Cerebellar cortex (tissue), 1 donor: ENCODE results near the gene DCC.

Experiments
- DNase-seq: peaks from one replicate; pipeline ENCODE4 v3.0.0-alpha.2; 2015; ENCODE audit warnings: low spot score

Gene DCC

DNA sequence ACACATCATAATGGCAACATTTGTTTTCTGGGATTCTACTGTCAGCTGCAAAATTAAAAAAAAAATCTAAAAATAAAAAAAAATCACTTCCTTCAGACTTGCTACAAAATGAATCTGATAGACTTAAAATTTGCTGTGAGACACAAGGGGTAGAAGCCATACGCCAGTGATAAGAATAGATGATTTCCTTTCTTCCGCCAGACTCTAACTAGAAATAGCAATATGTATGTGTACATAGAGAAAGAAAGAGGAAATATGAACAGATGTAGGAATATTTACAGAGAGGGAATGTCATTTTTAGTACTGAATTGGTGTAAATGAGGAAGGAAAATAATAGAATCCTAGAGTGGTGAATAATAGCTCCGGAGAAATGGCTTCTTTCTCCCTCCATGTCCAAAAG is 574.2 kb downstream of the DCC start:
- no peak for DNase-seq

DNA sequence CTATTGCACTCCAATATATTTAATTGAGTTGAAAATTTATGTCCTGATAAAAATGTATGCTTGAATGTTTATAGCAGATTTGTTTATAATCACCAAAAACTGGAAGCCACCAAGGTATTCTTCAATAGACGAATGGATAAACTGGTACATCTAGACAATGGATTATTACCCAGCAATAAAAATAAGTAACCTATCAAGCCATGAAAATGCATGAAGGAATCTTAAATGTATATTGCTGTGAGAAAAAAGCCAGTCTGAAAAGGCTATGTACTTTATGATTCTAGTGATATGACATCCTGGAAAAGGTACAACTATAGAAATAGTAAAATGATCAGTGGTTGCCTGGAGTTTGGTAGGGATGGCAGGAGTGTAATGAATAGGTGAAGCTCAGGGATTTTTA is 580.7 kb downstream of the DCC start:
- DNase-seq, result no peak

DNA sequence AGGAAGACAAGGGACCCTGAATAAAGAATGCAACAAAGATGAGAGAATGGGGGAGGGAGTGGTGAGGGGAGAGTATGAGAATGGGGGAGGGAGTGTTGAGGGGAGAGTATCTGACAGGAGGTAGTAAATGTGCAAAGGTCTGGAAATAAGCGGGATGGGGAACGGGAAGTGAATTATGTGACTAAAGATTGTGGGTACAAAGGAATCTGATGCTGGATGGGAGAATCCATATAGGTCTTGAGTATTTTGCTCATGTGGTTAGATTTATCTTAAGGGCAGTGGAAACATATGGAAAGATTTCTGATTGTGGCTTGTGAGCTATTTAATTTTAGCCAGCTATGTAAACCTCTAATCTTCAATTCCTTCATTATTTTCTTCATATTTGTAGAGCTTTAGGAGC is 593.4 kb downstream of the DCC start:
- no peak for DNase-seq

GRCh38 chr18:52936931-52937330 is 596.9 kb downstream of the DCC start:
- no peak for DNase-seq

GRCh38 chr18:52937840-52938239 is 597.8 kb downstream of the DCC start:
- DNase-seq, result no peak

- no peak for DNase-seq
These were observed 605.6 kb downstream of the DCC start for GRCh38 chr18:52945552-52945951.

DNA sequence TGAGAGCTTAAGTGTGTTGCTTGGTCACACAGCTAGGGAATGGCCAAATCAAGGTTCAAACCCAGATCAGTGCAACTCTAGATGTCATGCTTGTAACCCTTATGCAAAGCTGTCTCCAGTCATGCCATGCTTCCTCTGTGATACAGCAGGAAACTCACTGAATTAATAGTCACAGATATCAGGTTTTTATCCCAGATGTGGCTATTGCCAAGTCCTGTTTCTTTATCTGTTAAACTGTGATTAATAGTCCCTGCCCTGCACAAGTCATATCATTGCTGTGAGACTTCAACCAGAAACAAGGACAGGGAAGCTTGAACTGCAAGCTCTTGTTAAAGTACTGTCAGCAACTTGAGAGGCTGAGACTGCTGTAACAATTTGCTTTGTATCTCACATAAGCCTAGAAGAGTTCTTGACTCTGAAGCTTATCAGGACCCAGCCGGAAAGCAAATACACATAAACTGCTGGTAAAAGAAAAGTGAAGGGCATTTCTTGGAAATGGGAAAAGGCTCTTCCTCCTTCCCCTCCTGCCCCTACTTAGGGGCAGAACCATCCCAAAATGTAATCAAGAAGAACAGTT is 609.0 kb downstream of the DCC start:
- DNase-seq, result no peak

- no peak for DNase-seq
These were observed 610.2 kb downstream of the DCC start for GRCh38 chr18:52950155-52950554.

GRCh38 chr18:52953387-52953786 is 613.4 kb downstream of the DCC start:
- DNase-seq, result no peak

DNA sequence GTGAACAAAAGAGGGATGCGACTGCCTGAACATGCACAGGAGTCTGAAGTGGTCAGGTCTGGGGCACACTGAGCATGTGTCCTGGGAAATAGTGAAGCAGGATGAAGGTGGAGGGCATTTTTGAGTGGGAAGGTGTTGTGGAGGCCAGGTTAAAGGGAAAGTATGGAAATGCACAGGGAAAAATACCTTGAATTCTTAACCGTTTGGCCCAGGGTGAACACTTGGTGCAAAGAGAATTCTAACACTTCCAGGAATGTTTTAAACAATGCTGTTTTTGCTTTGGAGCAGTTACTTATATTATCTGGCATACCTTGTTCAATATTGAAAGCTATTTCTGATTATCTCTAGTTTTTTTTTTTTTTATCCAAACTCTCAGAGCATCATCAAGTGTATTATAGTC is 623.5 kb downstream of the DCC start:
- DNase-seq, result no peak

DNA sequence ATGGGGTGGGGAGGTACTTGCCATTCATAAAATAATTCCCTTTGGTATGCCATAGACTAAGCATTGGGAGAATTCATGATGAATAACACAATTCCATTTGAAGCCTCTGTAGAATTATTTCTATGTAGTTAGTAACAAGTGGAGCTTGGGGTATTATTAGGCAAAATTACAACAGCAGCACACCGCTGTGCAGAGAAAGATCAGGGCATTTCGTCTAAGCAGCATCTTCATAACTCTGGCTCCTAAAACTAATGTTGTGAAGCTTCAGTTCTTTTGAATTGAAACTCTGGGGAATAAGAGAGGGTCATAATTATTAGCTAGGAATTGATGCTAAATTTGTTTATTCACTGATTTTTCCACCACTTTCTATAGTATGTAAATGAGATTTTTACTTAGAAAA is 630.7 kb downstream of the DCC start:
- no peak for DNase-seq

- no peak for DNase-seq
These were observed 631.1 kb downstream of the DCC start for GRCh38 chr18:52971097-52971496.

DNA sequence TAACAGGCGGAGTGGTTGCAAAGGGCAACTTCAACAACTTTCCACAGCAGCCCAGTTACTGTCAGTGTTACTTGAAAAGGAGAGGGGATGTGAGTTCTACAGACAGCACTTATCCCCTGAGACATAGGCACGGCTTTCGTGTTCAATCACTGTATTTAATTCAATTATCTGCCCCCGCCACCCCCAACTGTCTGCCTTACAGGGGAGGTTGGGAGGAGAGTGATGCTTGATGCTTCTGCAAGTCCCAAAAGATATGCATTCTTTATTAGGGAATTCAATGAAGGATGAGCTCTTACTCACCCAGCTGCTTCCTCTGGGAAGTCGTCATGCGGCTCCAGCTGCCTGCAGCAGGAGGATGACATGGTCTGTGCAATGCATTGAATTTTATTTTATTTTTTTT is 639.9 kb downstream of the DCC start:
- no peak for DNase-seq

GRCh38 chr18:52991246-52991645 is 651.2 kb downstream of the DCC start:
- DNase-seq, result no peak

GRCh38 chr18:52992041-52992440 is 652.0 kb downstream of the DCC start:
- no peak for DNase-seq

DNA sequence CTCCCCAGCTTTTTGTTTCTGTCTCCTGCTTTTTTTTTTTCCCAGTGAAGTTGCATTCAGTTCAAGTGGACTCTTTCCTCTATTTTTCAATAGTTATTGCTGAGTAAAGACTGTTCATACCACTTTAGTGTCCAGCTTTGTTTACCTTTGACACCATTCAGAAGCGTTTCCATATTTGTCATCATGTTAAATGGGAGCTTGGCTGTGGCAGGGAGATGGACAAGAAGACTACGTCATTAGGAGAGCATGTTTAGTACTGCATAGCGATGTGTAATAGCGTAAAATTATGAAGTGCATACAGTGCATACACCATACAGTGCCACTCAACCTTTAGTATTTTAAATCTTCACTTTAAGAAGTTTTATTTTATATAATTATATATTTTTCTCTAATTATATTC is 655.9 kb downstream of the DCC start:
- DNase-seq, result no peak

- DNase-seq, result no peak
These were observed 659.6 kb downstream of the DCC start for GRCh38 chr18:52999633-53000032.

- DNase-seq, result no peak
These were observed 664.8 kb downstream of the DCC start for GRCh38 chr18:53004798-53005197.

DNA sequence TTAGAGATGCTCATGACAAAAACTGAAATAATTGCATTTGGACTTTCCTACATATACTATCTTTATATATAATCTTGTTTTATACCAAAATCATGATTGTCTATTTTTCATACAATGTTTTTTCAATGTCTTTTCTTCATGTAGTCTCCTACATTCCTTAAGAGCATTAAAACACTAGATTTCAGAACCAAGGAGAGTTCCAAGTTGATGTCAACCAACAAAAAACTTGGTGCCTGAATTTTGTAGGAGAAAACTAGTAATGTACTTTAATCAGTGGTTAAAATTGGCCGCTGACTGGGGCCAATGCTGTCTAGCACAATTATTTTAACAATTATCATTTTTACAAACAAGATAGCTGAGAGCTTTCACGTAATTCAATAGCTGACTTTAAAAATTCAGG is 678.8 kb downstream of the DCC start:
- DNase-seq, result no peak

DNA sequence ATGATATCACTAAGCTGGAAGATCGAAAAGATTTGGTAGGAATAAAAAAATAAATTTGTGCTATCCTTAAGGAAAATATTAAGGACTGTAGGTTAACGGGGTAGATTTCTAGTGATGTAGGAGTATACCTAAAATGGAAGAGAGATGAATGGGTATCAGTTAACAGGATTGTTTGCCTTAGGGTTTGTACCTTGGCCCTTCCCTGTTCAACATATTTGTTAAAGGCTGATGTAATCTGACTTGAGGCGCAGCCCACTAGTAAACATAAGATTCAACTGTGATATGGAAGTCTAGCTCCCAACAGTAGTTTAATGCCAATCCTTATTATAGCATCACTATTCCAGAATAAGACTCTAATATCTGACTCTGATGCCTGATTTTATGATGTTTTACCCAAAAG is 685.2 kb downstream of the DCC start:
- no peak for DNase-seq

DNA sequence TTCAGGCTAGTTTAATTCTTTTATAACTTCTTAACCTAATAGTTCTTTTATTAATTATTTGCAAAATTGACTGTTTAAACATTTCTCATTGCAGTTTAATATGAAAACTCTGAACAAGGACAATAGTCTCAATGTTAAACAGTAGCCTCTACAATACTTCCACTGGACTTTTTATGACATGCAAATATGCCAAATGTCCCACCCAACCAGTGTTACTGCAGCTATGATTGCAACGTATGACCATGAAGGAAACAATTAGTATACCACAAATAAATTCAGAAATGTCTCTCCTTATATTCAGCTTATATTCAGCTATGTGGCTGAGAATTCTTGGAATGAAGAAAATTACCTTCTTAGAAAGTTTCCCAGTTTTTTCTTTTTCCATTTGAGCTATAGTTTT is 688.6 kb downstream of the DCC start:
- no peak for DNase-seq

- no peak for DNase-seq
These were observed 693.1 kb downstream of the DCC start for GRCh38 chr18:53033128-53033527.

GRCh38 chr18:53038608-53039007 is 698.6 kb downstream of the DCC start:
- no peak for DNase-seq

GRCh38 chr18:53040286-53040685 is 700.3 kb downstream of the DCC start:
- no peak for DNase-seq

- no peak for DNase-seq
These were observed 716.1 kb downstream of the DCC start for GRCh38 chr18:53056064-53056463.
